ENCODE results near the gene B4GALT5.

DNA sequence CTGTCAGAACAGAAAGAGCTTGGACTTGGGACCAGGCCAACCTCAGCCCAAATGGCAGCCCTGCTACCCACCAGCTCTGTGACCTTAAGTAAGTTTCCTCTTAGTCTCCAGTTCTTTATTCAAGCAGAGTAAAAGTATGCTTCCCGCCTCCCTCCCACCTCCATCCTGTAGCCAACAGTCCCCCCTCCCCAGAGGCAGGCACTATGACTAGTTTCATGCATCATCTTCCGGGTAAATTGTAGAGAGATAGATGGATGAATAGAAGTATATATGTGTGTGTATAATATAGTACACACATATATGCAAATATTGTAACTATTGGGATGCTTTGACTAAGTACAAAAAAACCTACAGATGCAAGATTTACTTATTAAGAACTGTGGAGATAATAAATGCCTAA, 39.5 kb upstream of the B4GALT5 start:
- TF ChIP-seq, protein P1, sequence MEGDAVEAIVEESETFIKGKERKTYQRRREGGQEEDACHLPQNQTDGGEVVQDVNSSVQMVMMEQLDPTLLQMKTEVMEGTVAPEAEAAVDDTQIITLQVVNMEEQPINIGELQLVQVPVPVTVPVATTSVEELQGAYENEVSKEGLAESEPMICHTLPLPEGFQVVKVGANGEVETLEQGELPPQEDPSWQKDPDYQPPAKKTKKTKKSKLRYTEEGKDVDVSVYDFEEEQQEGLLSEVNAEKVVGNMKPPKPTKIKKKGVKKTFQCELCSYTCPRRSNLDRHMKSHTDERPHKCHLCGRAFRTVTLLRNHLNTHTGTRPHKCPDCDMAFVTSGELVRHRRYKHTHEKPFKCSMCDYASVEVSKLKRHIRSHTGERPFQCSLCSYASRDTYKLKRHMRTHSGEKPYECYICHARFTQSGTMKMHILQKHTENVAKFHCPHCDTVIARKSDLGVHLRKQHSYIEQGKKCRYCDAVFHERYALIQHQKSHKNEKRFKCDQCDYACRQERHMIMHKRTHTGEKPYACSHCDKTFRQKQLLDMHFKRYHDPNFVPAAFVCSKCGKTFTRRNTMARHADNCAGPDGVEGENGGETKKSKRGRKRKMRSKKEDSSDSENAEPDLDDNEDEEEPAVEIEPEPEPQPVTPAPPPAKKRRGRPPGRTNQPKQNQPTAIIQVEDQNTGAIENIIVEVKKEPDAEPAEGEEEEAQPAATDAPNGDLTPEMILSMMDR (IDR thresholded peaks at IDR 0.05): no peak
- TF ChIP-seq POLR2AphosphoS5 (IDR thresholded peaks at IDR 0.05; ENCODE audit: low read depth, low read length) (no peak), RFX5 (IDR thresholded peaks at IDR 0.05; ENCODE audit: low read length) (no peak), YY1 (IDR thresholded peaks at IDR 0.05; ENCODE audit: low read depth) (no peak), NFIC (IDR thresholded peaks at IDR 0.05; ENCODE audit: borderline replicate concordance) (no peak), RCOR1 (IDR thresholded peaks at IDR 0.05; ENCODE audit: low read length) (no peak)
- TF ChIP-seq, protein P2, sequence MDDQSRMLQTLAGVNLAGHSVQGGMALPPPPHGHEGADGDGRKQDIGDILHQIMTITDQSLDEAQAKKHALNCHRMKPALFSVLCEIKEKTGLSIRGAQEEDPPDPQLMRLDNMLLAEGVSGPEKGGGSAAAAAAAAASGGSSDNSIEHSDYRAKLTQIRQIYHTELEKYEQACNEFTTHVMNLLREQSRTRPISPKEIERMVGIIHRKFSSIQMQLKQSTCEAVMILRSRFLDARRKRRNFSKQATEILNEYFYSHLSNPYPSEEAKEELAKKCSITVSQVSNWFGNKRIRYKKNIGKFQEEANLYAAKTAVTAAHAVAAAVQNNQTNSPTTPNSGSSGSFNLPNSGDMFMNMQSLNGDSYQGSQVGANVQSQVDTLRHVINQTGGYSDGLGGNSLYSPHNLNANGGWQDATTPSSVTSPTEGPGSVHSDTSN (IDR thresholded peaks at IDR 0.05): no peak

All from SK-N-SH (cell line).